HepG2 (cell line): Measurements from ENCODE around the gene NIPAL1. TPM values are rescaled to one million over a fixed set of nuclear protein-coding genes. Genes with fewer than 3 reads are reported as not detected.

Experiments used
- ATAC-seq: fragments of 200-7000 bp; cut with Tn5 transposase; 3 replicates; pipeline ENCODE4 v1.9.1; 2020; ENCODE audit warnings: mild to moderate bottlenecking, moderate library complexity
- BruUV-seq: library from RNA; stranded (reverse); fragments of 400-500 nt; replicated peaks from 2 replicates; lab custom pipeline; 2021; lab: Mats Ljungman, UMichigan
- CTCF ChIA-PET: fragments of 300-600 bp; formaldehyde crosslinking; extraction: SDS; loops from one replicate; lab custom pipeline; 2021; ENCODE audit warnings: low total read pairs, inconsistent platforms, low intra/inter-chr PET ratio; lab: Yijun Ruan, JAX
- POLR2A ChIA-PET: fragments of 350-600 bp; sonication (Branson Sonifier 250); formaldehyde crosslinking; loops from one replicate; lab custom pipeline; 2020; ENCODE audit warnings: antibody characterized with exemption, inconsistent platforms; lab: Yijun Ruan, JAX
- DNase-seq: peaks from one replicate; pipeline ENCODE4 v3.0.0-alpha.2; 2015; ENCODE audit warnings: low spot score
- FAIRE-seq: peaks from 3 replicates; lab custom pipeline; 2011; peaks lifted over from hg19 to GRCh38; lab: Jason Lieb, UNC
- H2AFZ ChIP-seq: one replicate; pipeline ENCODE4 v1.6.1; 2011; ENCODE audit warnings: low read length, inconsistent platforms
- H3K27ac ChIP-seq: fragments of 300-600 bp; 3 replicates; pipeline ENCODE4 v1.8.0; 2011; ENCODE audit warnings: mixed run types, mild to moderate bottlenecking, mixed read lengths, low read length, inconsistent platforms; ENCODE audit not compliant: insufficient read depth; ENCODE audit errors: extremely low read length
- H3K27me3 ChIP-seq, 2 experiments: fragments of 200-600 bp in 1 of 2; 2 replicates in 1 of 2; 3 replicates in 1 of 2; pipeline versions ENCODE4 v1.6.0 to v1.8.0; 2011; ENCODE audit warnings: low read length in 2 of 2, mild to moderate bottlenecking in 2 of 2, moderate library complexity in 2 of 2, inconsistent platforms in 1 of 2; ENCODE audit not compliant: insufficient read depth in 2 of 2, control insufficient read depth in 1 of 2
- H3K36me3 ChIP-seq, 2 experiments: fragments of 200-600 bp in 1 of 2; replicated peaks in 1 of 2; 2 replicates in 1 of 2; 3 replicates in 1 of 2; pipeline versions ENCODE4 v1.5.1 to v1.8.0; 2011; ENCODE audit warnings: low read length in 2 of 2, inconsistent platforms in 1 of 2; ENCODE audit not compliant: insufficient read depth in 2 of 2, control insufficient read depth in 1 of 2
- H3K4me1 ChIP-seq: 2 replicates; pipeline ENCODE4 v1.5.1; 2012; ENCODE audit warnings: low read length, inconsistent platforms; ENCODE audit not compliant: insufficient read depth
- H3K4me2 ChIP-seq: 2 replicates; pipeline ENCODE4 v1.6.0; 2011; ENCODE audit warnings: low read depth, low read length, inconsistent platforms
- H3K4me3 ChIP-seq, 3 experiments: fragments of 200-600 bp in 1 of 3; sonication (generic), shearing (Covaris generic) in 1 of 3; replicated peaks in 1 of 3; 2 replicates each; pipeline ENCODE4 v1.5.1; 2011 to 2016; ENCODE audit warnings: low read length in 3 of 3, inconsistent platforms in 2 of 3, low read depth in 2 of 3, mild to moderate bottlenecking in 2 of 3, control low read depth in 1 of 3, mixed read lengths in 1 of 3; ENCODE audit not compliant: insufficient read depth in 1 of 3
- H3K79me2 ChIP-seq: one replicate; pipeline ENCODE4 v1.6.1; 2011; ENCODE audit warnings: low read length, inconsistent platforms; ENCODE audit not compliant: insufficient read depth
- H3K9ac ChIP-seq: 2 replicates; pipeline ENCODE4 v1.6.0; 2011; ENCODE audit warnings: mild to moderate bottlenecking, low read depth, low read length, inconsistent platforms; ENCODE audit not compliant: insufficient read depth
- H3K9me3 ChIP-seq: 2 replicates; pipeline ENCODE4 v1.5.1; 2012; ENCODE audit warnings: mild to moderate bottlenecking, low read length
- H4K20me1 ChIP-seq: 2 replicates; pipeline ENCODE4 v1.6.0; 2011; ENCODE audit warnings: inconsistent platforms, mild to moderate bottlenecking, low read length, moderate library complexity; ENCODE audit not compliant: insufficient read depth
- AHDC1 ChIP-seq: sonication (generic); formaldehyde crosslinking; IDR thresholded peaks from 2 replicates; pipeline ENCODE4 v1.5.1; 2020; ENCODE audit warnings: mild to moderate bottlenecking, missing genetic modification reagents, borderline replicate concordance
- BRD4 ChIP-seq: sonication (generic); formaldehyde crosslinking; IDR thresholded peaks from 2 replicates; pipeline ENCODE4 v1.4.0; 2020; ENCODE audit warnings: missing genetic modification reagents
- HNRNPUL1 ChIP-seq: fragments of 200-400 bp; formaldehyde crosslinking; IDR thresholded peaks from 2 replicates; pipeline ENCODE4 v1.6.1; 2017; ENCODE audit warnings: low read depth, mild to moderate bottlenecking, low read length, moderate library complexity
- MAF1 ChIP-seq: sonication (generic); formaldehyde crosslinking; IDR thresholded peaks from 2 replicates; pipeline ENCODE4 v1.5.0; 2020; ENCODE audit warnings: missing genetic modification reagents, borderline replicate concordance
- PCBP2 ChIP-seq: fragments of 200-400 bp; formaldehyde crosslinking; optimal IDR thresholded peaks from 2 replicates; pipeline ENCODE3; 2018; ENCODE audit warnings: low read length, low read depth; ENCODE audit not compliant: poor library complexity, severe bottlenecking
- SRSF1 ChIP-seq: fragments of 200-400 bp; formaldehyde crosslinking; optimal IDR thresholded peaks from 2 replicates; pipeline ENCODE3; 2017; ENCODE audit warnings: mild to moderate bottlenecking, low read depth, low read length, moderate library complexity
- STAT5B ChIP-seq: sonication (generic); formaldehyde crosslinking; IDR thresholded peaks from 2 replicates; pipeline ENCODE4 v1.4.0; 2020; ENCODE audit warnings: missing genetic modification reagents
- ZNF576 ChIP-seq: sonication (generic); formaldehyde crosslinking; IDR thresholded peaks from 2 replicates; pipeline ENCODE4 v1.4.0; 2020; ENCODE audit warnings: mild to moderate bottlenecking, missing genetic modification reagents
- WGBS: methylation state at CpG from one replicate; pipeline ENCODE4 v1.1.6; 2017; ENCODE audit warnings: low lambda C conversion rate; 5-methylcytosine and 5-hydroxymethylcytosine counted together
- in situ Hi-C: cut with HindIII; loops from 2 replicates; pipeline ENCODE4 v1.10.0; 2017; ENCODE audit warnings: low pct_unique_long_range_greater_than_20kb; ENCODE audit not compliant: extremely low pct_ligation_motif_present
- intact Hi-C: fragments of 100-400 bp; cut with micrococcal nuclease; formaldehyde crosslinking; loops from one replicate; pipeline ENCODE4 v1.10.0; 2022; ENCODE audit not compliant: unreplicated experiment
- polyA plus RNA-seq, 8 experiments: library from polyadenylated mRNA; depleted of rRNA in 3 of 8; stranded (reverse) in 7 of 8; unstranded in 1 of 8; fragments of >200 nt; fragmentation: Illumina TruSeq in 4 of 8; extraction: Trizol in 4 of 8; gene quantifications; 2 replicates each; pipeline versions ENCODE4 v1.2.1 to v1.2.3, GENCODE V29; 2011 to 2016; ENCODE audit warnings: low read depth in 4 of 8, missing spikeins in 1 of 8, mixed read lengths in 1 of 8; ENCODE audit not compliant: insufficient read depth in 1 of 8
- total RNA-seq, 5 experiments: library from RNA; depleted of rRNA; stranded (reverse); fragments of >200 nt; fragmentation: Illumina TruSeq; extraction: Trizol; gene quantifications; 2 replicates each; pipeline ENCODE4 v1.2.3, GENCODE V29; 2016; ENCODE audit warnings: low read depth in 1 of 5

The NIPAL1 gene
- total and polyA plus RNA-seq, 2 of the 13 experiments (the other 11 are each of a cell fraction or from before 2014, with no cell fraction given) = 1.4 to 3.4 TPM

- TF ChIP-seq STAT5B (no peak), HNRNPUL1 (no peak), SRSF1 (no peak)
- in situ Hi-C loops (no loop called here), intact Hi-C loops (no loop called here)
- ChIA-PET POLR2A (no interaction called here), CTCF (no interaction called here)
- Histone ChIP-seq H4K20me1 (no peaks in the 10 kb centered on the region), H2AFZ (peak overlapping the region; percentile 89), H3K36me3 (no peaks in the 10 kb centered on the region), H3K4me2 (peak overlapping the region; percentile 74), H3K9me3 (no peaks in the 10 kb centered on the region), H3K4me3 (peak overlapping the region; percentile 26 to 45 (median 33); a peak in 3 of 6 replicates), H3K9ac (peak overlapping the region; percentile 62; the same call in 1 of the 2 replicates), H3K79me2 (no peaks in the 10 kb centered on the region), H3K4me1 (peaks cover 29% of the 10 kb centered on the region), H3K27me3 (peaks cover 0 to 1% of the 10 kb centered on the region in 2 experiments; a peak in 3 of 5 replicates), H3K27ac (no peak overlapping the region)
- FAIRE-seq (no peak), DNase-seq (no peak), ATAC-seq (peak; percentile 16; the same call in 1 of the 3 replicates)
- BruUV-seq = no TSS peak
- WGBS = 0% methylated on average over 3 of the region's 3 CpGs
Measured at GRCh38 chr4:48047421-48047844, 30.9 kb downstream of the NIPAL1 start.

GRCh38 chr4:48047896-48048295 is 31.3 kb downstream of the NIPAL1 start:
- peak overlapping the region in 1 of 3 experiments; percentile 45; a peak in 1 of 6 replicates for H3K4me3 ChIP-seq
- ATAC-seq (peak; percentile 25), DNase-seq (no peak), FAIRE-seq (no peak)
- no peaks in the 10 kb centered on the region for H3K9me3 ChIP-seq
- no peak overlapping the region for H3K27ac ChIP-seq
- H3K79me2 ChIP-seq = no peaks in the 10 kb centered on the region
- in situ Hi-C loops = no loop called here
- H4K20me1 ChIP-seq = no peaks in the 10 kb centered on the region
- H3K36me3 ChIP-seq = no peaks in the 10 kb centered on the region
- intact Hi-C loops = no loop called here
- no peak overlapping the region for H3K9ac ChIP-seq
- peak overlapping the region; percentile 74 for H3K4me2 ChIP-seq
- 0% methylated on average over 1 of the region's 1 CpG for WGBS
- ChIA-PET CTCF (no interaction called here), POLR2A (no interaction called here)
- peaks cover 24% of the 10 kb centered on the region for H3K4me1 ChIP-seq
- H3K27me3 ChIP-seq = peaks cover 0 to 1% of the 10 kb centered on the region in 2 experiments; a peak in 3 of 5 replicates
- no peak overlapping the region for H2AFZ ChIP-seq
- no TSS peak for BruUV-seq
- no peak for TF ChIP-seq AHDC1 (CRISPR knock-in tag)
- TF ChIP-seq PCBP2 = no peak
- TF ChIP-seq ZNF576 (CRISPR knock-in tag) = no peak
- TF ChIP-seq MAF1 (CRISPR knock-in tag) = no peak
- TF ChIP-seq BRD4 = no peak
